Omental fat pad (tissue), 4 donors: ENCODE results near the gene RAB7A. TPM values are rescaled to one million over a fixed set of nuclear protein-coding genes. Genes with fewer than 3 reads are reported as not detected.

ENCODE experiments used
- ATAC-seq: fragments of 150-250 bp; one replicate; pipeline ENCODE4 v1.9.1; 2016; ENCODE audit warnings: mild to moderate bottlenecking, moderate library complexity; ENCODE audit not compliant: low FRiP score
- DNase-seq: peaks from one replicate; pipeline ENCODE4 v3.0.0-alpha.2; 2019; ENCODE audit warnings: low spot score
- CTCF ChIP-seq, 3 donors: fragments of 450-650 bp; IDR thresholded peaks; one replicate each; pipeline ENCODE4 v1.5.1; 2016 to 2017; ENCODE audit warnings: antibody characterized with exemption in 3 of 3, mild to moderate bottlenecking in 3 of 3, moderate library complexity in 2 of 3
- total RNA-seq, 4 donors: library from RNA; depleted of rRNA; stranded (reverse); fragments of >200 nt; gene quantifications; one replicate each; pipeline ENCODE4 v1.1.0, GENCODE V29; 2016

The RAB7A gene
- total RNA-seq, 4 donors from 2014 or later = 125 to 170 (median 135) TPM

GRCh38 chr3:128806588-128806987, 80.6 kb downstream of the RAB7A start:
- DNase-seq (no peak), ATAC-seq (no peak)
- no peak for TF ChIP-seq CTCF (IDR thresholded peaks at IDR 0.05)

DNA sequence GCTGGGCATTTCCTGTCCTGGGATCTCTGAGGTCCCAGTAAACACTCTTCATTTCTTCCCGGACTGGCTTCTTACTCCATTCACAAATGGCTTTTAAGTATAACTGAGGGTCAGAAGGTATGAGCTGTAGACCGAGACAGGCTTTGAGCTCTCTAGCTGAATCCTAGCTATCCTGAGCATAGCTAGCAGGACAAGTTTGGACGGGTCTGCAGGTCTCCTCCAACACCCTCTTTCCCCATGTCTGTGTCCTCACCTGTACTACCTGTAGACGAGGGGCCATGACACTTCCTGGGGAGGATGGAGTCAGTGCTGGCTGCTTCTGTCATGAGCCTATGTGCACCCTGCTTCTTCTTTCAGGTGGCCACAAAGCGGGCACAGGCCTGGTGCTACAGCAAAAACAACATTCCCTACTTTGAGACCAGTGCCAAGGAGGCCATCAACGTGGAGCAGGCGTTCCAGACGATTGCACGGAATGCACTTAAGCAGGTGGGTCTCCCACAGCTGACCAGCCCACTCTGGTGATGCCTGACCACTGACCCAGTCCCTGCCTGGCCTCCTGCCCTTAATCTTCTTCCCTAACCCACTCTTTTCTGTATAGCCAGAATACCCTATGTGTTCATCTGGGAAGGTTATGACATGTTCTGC, 81.3 kb downstream of the RAB7A start:
- no peak for TF ChIP-seq CTCF (IDR thresholded peaks at IDR 0.05)
- ATAC-seq (no peak), DNase-seq (no peak)

DNA sequence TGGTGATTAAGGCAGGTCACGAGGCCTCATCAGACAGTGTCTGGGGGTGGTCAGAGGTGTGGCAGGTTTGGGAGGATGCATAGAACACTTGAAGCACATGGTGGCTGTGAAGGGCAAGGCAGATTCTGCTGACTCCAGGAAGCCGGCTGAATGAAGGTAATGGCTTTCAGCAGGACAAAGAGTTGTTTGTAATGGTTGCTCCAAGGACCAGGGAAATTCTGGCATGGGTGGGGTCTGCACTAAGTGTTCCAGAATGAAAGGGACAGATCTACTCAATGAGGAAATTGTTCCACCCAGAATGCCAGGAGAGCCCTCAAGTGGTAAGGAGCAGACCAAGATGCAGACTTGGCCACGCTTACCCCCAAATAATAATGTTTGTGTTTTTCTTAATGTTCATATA, 82.7 kb downstream of the RAB7A start:
- TF ChIP-seq CTCF (IDR thresholded peaks at IDR 0.05) = no peak
- no peak for ATAC-seq
- DNase-seq = no peak

- no peak for ATAC-seq
- no peak for TF ChIP-seq CTCF (IDR thresholded peaks at IDR 0.05)
- no peak for DNase-seq
Observed at GRCh38 chr3:128813097-128813496, 87.1 kb downstream of the RAB7A start.

DNA sequence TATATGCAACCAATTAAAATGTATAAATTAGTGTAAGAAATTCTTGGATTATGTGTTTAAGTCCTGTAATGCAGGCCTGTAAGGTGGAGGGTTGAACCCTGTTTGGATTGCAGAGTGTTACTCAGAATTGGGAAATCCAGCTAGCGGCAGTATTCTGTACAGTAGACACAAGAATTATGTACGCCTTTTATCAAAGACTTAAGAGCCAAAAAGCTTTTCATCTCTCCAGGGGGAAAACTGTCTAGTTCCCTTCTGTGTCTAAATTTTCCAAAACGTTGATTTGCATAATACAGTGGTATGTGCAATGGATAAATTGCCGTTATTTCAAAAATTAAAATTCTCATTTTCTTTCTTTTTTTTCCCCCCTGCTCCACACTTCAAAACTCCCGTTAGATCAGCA, 88.1 kb downstream of the RAB7A start:
- ATAC-seq (no peak), DNase-seq (no peak)
- TF ChIP-seq CTCF (IDR thresholded peaks at IDR 0.05) = no peak

DNA sequence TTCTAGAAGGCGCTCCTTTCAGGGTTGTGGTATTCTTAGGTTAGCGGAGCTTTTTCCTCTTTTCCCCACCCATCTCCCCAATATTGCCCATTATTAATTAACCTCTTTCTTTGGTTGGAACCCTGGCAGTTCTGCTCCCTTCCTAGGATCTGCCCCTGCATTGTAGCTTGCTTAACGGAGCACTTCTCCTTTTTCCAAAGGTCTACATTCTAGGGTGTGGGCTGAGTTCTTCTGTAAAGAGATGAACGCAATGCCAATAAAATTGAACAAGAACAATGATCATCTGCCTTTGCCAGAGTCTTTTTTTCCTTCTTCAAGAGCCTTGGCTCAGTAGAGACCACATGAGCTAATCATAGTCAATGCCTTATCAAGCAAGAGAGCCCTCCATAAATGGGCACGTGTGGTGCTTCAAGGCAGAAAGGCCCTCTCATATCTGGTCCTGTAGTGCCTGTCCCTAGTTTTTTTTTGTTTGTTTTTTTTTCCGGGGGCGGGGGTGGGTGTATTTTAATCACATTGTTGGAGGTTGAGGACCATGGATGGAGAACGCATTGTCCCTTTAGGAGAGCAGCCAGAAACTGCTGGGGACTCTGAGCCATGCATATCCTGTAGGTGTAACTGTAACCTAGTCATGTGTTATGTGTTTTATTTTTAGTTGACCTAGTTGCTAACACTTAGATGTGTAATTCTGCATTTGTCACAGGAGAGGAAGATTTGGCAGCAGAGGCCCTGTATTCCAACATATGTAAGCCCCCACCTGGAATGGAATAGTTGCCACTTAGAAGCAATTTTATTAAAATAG, 88.7 kb downstream of the RAB7A start:
- no peak for TF ChIP-seq CTCF (IDR thresholded peaks at IDR 0.05)
- ATAC-seq (peak; percentile 53), DNase-seq (no peak)
